GM18873 (cell line): Measurements from ENCODE around the gene SIN3B.

Experiments
- ATAC-seq: cut with Tn5 transposase; IDR thresholded peaks from one replicate; pipeline ENCODE4 v1.9.1; 2021; ENCODE audit warnings: mild to moderate bottlenecking, moderate library complexity, moderate number of reproducible peaks; ENCODE audit not compliant: unreplicated experiment, low FRiP score

The SIN3B gene

GRCh38 chr19:16901491-16902175 lies 72.4 kb downstream of the SIN3B start:
- ATAC-seq, result no peak

DNA sequence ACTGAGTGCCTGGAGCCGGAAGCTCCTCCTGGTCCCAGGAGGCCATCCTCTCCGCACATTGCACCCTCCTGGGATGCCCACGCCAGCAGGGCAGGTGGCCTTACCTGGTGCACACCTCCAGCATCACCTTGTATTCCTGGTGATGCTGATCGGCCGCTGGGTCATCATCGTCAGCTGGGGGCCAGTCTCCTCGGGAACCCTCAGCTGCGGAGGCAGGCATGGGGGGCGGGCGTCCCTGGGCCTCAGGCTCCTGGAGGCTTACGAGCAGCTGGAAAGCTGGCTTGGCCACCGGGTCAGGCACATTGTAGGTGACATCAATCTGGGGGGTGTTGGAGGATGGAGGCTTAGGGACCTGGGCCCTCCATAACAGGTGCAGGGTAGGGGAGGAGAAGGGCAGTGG lies 73.3 kb downstream of the SIN3B start:
- ATAC-seq, result no peak

- ATAC-seq, result no peak
Measured at GRCh38 chr19:16903347-16903746, 74.1 kb downstream of the SIN3B start.

DNA sequence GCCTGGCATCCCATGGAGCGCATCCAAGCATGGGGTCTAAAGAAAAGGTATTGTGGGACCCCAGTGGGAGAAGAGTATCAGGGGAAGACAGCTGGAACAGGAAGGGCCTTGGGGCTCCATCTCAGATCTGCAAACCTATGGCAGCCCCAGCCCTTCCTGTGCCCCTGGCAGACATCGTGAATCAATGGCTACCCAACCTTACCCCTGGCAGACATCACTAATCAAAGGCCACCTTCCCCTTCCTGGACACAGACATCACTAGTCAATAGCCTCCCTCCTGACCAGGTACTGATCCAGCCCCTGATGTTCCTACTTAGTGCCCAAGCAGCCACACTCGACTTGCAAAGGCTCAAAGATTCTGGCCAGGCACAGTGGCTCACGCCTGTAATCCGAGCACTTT lies 75.4 kb downstream of the SIN3B start:
- ATAC-seq, result no peak

- no peak for ATAC-seq
Measured at GRCh38 chr19:16908759-16909158, 79.6 kb downstream of the SIN3B start.

DNA sequence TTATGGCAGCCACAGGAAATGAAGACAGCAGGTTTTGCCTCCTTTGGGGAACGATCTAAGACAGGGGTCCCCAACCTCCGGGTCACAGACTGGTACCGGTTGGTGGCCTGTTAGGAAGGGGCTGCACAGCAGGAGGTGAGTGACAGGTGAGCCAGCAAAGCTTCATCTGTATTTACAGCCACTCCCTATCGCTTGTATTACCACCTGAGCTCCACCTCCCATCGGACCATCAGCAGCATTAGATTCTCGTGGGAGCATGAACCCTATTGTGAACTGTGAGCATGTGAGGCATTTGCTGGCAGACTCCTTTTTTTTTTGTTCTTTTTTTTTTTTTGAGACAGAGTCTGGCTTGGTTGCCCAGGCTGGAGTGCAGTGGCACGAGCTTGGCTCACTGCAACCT lies 81.8 kb downstream of the SIN3B start:
- ATAC-seq, result no peak

DNA sequence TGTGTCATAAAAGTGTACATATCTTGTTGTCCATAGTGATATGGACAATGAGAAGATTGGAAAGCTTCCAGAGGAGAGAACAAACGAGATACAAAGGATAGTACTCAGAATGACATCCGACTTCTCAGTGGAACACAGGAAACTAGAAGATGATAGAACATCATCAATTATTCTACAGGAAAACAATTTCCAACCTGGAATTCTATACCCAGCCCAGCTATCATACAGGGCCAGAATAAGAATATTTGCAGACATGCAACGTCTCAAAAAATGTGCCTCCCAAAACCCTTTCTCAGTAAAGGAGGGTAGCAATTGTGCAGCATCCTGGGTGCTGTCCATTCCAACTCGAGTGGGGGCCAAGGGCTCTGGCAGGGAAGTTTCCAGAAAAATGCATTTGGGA lies 83.6 kb downstream of the SIN3B start:
- no peak for ATAC-seq

GRCh38 chr19:16914421-16914820 lies 85.2 kb downstream of the SIN3B start:
- no peak for ATAC-seq

- no peak for ATAC-seq
Measured at GRCh38 chr19:16915135-16915534, 85.9 kb downstream of the SIN3B start.

DNA sequence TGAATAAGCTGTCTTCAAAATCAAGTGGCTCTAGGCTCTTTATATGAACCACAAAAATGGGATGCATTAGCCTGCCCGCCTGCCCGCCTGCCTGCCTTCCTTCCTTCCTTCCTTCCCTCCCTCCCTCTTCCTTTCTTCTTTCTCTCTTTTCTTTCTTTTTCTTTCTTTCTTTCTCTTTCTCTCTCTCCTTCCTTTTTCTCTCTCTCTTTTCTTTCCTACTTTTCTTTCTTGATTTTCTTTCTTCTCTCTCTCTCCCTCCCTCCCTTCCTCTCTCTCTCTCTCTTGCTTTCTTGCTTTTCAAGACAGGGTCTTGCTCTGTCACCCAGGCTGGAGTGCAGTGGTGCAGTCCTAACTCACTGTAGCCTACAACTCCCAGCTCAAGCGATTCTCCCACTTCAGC lies 86.5 kb downstream of the SIN3B start:
- ATAC-seq, result no peak

DNA sequence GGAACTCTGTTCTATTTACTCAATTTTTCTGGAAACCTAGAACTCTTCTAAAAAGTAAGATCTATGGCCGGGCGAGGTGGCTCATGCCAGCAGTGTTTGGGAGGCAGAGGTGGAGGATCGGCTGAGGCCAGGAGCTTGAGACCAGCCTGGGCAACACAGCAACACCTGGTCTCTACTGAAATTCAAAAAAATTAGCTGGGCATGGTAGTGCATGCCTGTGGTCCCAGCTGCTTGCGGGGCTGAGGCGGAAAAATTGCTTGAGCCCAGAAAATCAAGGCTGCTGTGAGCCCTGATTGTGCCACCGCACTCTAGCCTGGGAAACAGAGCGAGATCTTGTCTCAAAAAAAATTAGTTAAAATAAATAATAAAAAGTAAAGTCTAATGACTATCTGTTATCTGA lies 88.2 kb downstream of the SIN3B start:
- ATAC-seq, result no peak

DNA sequence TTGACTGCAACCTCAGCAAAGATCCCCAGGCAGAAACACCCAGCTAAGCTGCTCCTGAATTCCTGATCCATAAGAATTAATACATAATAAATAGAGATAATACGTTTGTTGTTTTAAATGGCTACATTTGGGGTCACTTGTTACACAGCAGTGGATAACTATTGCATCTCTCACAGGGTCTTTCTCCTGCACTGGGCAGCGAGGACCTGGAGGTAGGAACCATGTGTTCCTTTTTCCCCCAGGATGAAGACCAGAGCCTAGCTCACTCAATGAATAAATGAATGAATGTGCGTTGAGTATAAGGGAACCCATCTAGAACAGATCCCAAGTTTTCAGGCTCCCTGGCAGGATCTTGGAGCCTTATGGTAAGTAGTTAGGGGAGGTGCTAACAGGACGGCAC lies 90.3 kb downstream of the SIN3B start:
- ATAC-seq, result no peak

GRCh38 chr19:16920816-16921529 lies 91.8 kb downstream of the SIN3B start:
- ATAC-seq, result no peak

DNA sequence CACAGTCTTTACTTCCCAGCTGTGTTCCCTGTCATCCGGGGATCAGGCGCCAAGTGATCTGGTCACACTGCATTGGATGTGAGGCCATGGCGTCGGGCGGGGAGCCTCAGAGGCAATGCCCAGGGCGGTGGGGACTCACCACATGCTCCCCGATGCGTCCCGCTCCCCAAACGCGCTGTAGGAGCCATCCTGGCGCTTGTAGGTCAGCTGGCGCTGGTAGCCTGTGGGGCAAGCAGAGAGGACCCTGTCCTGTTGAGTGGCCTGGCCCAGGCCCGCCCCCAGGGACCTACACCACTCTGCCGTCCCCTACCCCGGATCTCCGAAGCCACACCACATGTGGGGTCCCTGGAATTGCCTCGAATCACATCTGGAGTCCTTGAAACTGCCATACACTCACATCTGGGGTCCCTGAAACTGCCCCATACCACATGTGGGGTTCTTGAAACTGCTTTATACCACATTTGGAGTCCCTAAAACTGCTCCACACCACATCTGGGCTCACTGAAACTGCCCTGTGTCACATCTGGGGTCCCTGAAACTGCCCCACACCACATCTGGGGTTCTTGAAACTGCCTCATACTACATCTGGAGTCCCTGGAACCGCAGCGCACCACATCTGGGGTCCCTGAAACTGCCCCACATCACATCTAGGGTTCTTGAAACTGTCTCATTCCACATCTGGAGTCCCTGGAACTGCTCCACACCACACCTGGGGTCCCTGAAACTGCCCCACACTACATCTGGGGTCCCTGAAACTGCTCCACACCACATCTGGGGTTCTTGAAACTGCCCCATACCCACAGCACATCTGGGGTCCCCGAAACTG lies 92.8 kb downstream of the SIN3B start:
- no peak for ATAC-seq

DNA sequence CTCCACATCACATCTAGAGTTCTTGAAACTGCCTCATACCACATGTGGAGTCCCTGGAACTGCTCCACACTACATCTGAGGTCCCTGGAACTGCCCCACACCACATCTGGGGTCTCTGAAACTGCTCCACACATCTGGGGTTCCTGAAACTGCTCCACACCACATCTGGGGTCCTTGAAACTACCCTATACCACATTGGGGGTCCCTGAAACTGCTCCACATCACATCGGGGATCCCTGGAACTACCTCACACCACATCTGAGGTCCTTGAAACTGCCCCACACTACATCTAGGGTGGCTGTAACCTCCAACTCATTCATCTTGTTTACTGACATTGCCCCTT lies 93.4 kb downstream of the SIN3B start:
- ATAC-seq, result no peak

- ATAC-seq, result no peak
Measured at GRCh38 chr19:16922949-16923348, 93.8 kb downstream of the SIN3B start.

DNA sequence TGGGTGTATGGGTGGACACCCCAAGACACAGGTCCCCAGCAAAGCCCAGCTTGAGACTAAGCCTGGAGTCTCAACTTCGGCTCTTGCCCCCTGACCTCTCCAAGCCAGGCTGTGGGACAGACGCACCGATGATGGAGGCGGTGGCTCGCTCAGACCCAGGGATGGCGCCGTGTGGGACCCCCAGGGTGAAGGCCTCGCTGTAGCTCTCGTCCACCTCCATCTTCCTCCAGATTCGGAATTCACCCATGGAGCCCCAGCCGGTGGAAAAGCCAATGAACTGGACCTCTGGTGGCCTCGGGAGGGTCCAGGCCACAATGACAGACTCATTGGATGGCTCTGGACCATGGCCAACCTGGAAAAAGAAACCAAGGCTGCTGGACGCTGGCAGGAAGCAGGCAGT lies 98.7 kb downstream of the SIN3B start:
- no peak for ATAC-seq

DNA sequence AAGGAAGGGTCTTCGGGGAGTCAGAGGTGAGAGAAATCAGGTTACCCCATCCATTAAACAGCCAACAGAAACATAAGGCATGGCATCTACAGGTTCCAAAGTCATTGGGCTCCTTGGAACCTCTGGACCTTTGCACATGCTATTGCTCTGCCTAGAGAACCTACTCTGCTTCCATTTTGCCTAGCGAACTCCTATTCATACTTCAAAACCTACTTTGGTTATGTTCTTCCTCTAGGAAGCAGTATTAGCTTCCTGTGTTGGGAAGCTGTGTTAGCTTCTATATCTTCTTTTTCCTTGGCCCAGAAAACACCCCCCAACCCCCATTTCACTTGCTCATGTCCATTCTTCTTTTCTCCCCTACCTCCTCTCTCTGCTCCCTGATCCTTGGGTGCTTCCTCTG lies 99.2 kb downstream of the SIN3B start:
- ATAC-seq, result no peak

DNA sequence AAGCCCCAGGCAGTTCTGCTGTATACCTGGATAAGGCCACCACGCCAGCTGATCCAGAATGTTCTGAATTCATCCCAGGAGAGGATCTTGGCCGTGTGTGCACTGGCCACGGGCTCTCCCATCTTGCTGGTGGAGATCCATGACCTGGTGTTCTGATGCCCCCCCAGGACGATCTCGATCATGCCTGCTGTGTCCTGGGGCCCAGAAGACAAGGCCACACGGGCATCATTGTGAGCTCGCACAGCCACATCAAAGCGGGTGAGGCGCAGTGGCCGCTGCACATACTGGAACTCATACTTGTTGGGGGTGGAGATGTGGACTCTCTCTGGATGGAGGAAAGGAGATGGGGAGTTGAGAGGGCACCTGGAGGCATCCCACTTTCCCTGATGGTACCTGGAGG lies 99.7 kb downstream of the SIN3B start:
- no peak for ATAC-seq
